GM12878 (cell line): ENCODE data around the gene ANKRD6. TPM values are rescaled to one million over a fixed set of nuclear protein-coding genes. Genes with fewer than 3 reads are reported as not detected.

Source experiments
- ATAC-seq: fragments of 200-7000 bp; cut with Tn5 transposase; 3 replicates; pipeline ENCODE4 v1.9.1; 2020; ENCODE audit warnings: mild to moderate bottlenecking, moderate library complexity
- BruUV-seq: library from RNA; stranded (reverse); fragments of 400-500 nt; replicated peaks from 2 replicates; lab custom pipeline; 2021; lab: Mats Ljungman, UMichigan
- CTCF ChIA-PET: fragments of 300-600 bp; sonication (Branson Sonifier 250); formaldehyde crosslinking; extraction: SDS; loops from one replicate; lab custom pipeline; 2021; ENCODE audit warnings: inconsistent platforms; lab: Yijun Ruan, JAX
- POLR2A ChIA-PET: fragments of 350-600 bp; formaldehyde crosslinking; extraction: SDS; loops from one replicate; lab custom pipeline; 2021; ENCODE audit warnings: inconsistent platforms; lab: Charles Lee
- RAD21 ChIA-PET: fragments of 300-600 bp; sonication (Branson Sonifier 250); formaldehyde crosslinking; loops from one replicate; lab custom pipeline; 2023; ENCODE audit warnings: antibody characterized with exemption; ENCODE audit not compliant: unreplicated experiment; lab: Charles Lee
- SMC1A ChIA-PET: fragments of 300-600 bp; sonication (Branson Sonifier 250); formaldehyde crosslinking; loops from one replicate; lab custom pipeline; 2023; ENCODE audit not compliant: unreplicated experiment, uncharacterized antibody; lab: Charles Lee
- DNase-seq: peaks from one replicate; pipeline ENCODE4 v3.0.0-alpha.2; 2011; ENCODE audit warnings: low read depth, low spot score
- FAIRE-seq: peaks from 3 replicates; lab custom pipeline; 2011; peaks lifted over from hg19 to GRCh38; lab: Jason Lieb, UNC
- H2AFZ ChIP-seq: 2 replicates; pipeline ENCODE4 v1.6.0; 2011; ENCODE audit warnings: low read depth, low read length, control low read depth; ENCODE audit not compliant: control insufficient read depth
- H3K27ac ChIP-seq: 2 replicates; pipeline ENCODE4 v1.5.1; 2011; ENCODE audit warnings: control low read depth; ENCODE audit not compliant: control insufficient read depth, insufficient read depth
- H3K27me3 ChIP-seq, 2 experiments: replicated peaks in 1 of 2; 2 replicates each; pipeline versions ENCODE4 v1.6.0 to v1.6.1; 2011; ENCODE audit warnings: low read length in 1 of 2; ENCODE audit not compliant: control insufficient read depth in 2 of 2, insufficient read depth in 2 of 2
- H3K36me3 ChIP-seq, 2 experiments: 2 replicates each; pipeline ENCODE4 v1.5.1; 2011; ENCODE audit warnings: low read length in 1 of 2; ENCODE audit not compliant: control insufficient read depth in 2 of 2, insufficient read depth in 2 of 2
- H3K4me1 ChIP-seq: 2 replicates; pipeline ENCODE4 v1.6.1; 2011; ENCODE audit warnings: mild to moderate bottlenecking, low read length, moderate library complexity, mixed read lengths; ENCODE audit not compliant: control insufficient read depth, insufficient read depth
- H3K4me2 ChIP-seq: 2 replicates; pipeline ENCODE4 v1.6.0; 2011; ENCODE audit warnings: control low read depth; ENCODE audit not compliant: control insufficient read depth, insufficient read depth
- H3K4me3 ChIP-seq: fragments of 200-600 bp; sonication (generic); 2 replicates; pipeline ENCODE4 v1.5.1; 2016
- H3K79me2 ChIP-seq: 2 replicates; pipeline ENCODE4 v1.6.0; 2011; ENCODE audit warnings: low read length; ENCODE audit not compliant: control insufficient read depth, insufficient read depth
- H3K9ac ChIP-seq: 2 replicates; pipeline ENCODE4 v1.8.0; 2011; ENCODE audit warnings: low read length, control low read depth, mixed read lengths; ENCODE audit not compliant: control insufficient read depth, insufficient read depth
- H3K9me3 ChIP-seq: replicated peaks from 3 replicates; pipeline ENCODE4 v1.5.1; 2011; ENCODE audit warnings: mild to moderate bottlenecking, low read length; ENCODE audit not compliant: control insufficient read depth, insufficient read depth
- H4K20me1 ChIP-seq: 2 replicates; pipeline ENCODE4 v1.6.0; 2011; ENCODE audit not compliant: control insufficient read depth, insufficient read depth
- ASH2L ChIP-seq: fragments of 300-600, 200-600 bp; sonication (generic); IDR thresholded peaks from 2 replicates; pipeline ENCODE4 v1.6.1; 2017; ENCODE audit warnings: low read depth, mild to moderate bottlenecking, borderline replicate concordance
- ETV6 ChIP-seq, 2 experiments: fragments of 450-650 bp in 1 of 2; IDR thresholded peaks in 1 of 2; conservative IDR thresholded peaks in 1 of 2; 2 replicates each; pipeline ENCODE4 v1.6.1; 2014; ENCODE audit warnings: antibody characterized with exemption in 1 of 2, borderline replicate concordance in 1 of 2, low read depth in 1 of 2, mild to moderate bottlenecking in 1 of 2, moderate library complexity in 1 of 2
- FOXM1 ChIP-seq: IDR thresholded peaks from 2 replicates; pipeline ENCODE4 v1.6.1; 2012; ENCODE audit warnings: low read depth, mild to moderate bottlenecking, inconsistent platforms, low read length, moderate library complexity
- GATAD2B ChIP-seq: fragments of 450-650 bp; conservative IDR thresholded peaks from 2 replicates; pipeline ENCODE4 v1.6.1; 2017; ENCODE audit warnings: low read depth, mild to moderate bottlenecking, moderate library complexity
- IKZF2 ChIP-seq, 2 experiments: fragments of 450-650 bp; IDR thresholded peaks; 2 replicates each; pipeline ENCODE4 v1.6.1; 2017; ENCODE audit warnings: mild to moderate bottlenecking in 2 of 2, moderate library complexity in 2 of 2
- KLF5 ChIP-seq: fragments of 450-650 bp; IDR thresholded peaks from 2 replicates; pipeline ENCODE4 v1.6.1; 2014; ENCODE audit warnings: mild to moderate bottlenecking; ENCODE audit not compliant: partially characterized antibody
- MXI1 ChIP-seq: fragments of 150-350 bp; IDR thresholded peaks from 2 replicates; pipeline ENCODE4 v1.6.1; 2011; ENCODE audit warnings: low read depth, mild to moderate bottlenecking, inconsistent platforms, low read length, improper control_type of control experiment
- NFYA ChIP-seq: IDR thresholded peaks from 2 replicates; pipeline ENCODE4 v1.6.1; 2011; ENCODE audit warnings: low read depth, mild to moderate bottlenecking, low read length, improper control_type of control experiment, borderline replicate concordance
- NFYB ChIP-seq: IDR thresholded peaks from 2 replicates; pipeline ENCODE4 v1.6.1; 2011; ENCODE audit warnings: low read depth, mild to moderate bottlenecking, low read length, improper control_type of control experiment, moderate library complexity; ENCODE audit not compliant: insufficient read depth
- POLR2AphosphoS5 ChIP-seq: IDR thresholded peaks from 2 replicates; pipeline ENCODE4 v1.6.1; 2011; ENCODE audit warnings: mild to moderate bottlenecking, low read length, inconsistent platforms
- REST ChIP-seq: IDR thresholded peaks from 2 replicates; pipeline ENCODE4 v1.6.1; 2012; ENCODE audit warnings: mild to moderate bottlenecking, low read depth, low read length
- SIN3A ChIP-seq: IDR thresholded peaks from 2 replicates; pipeline ENCODE4 v1.6.1; 2012; ENCODE audit warnings: low read depth, low read length, improper control_type of control experiment
- SMAD5 ChIP-seq: IDR thresholded peaks from 2 replicates; pipeline ENCODE4 v1.6.1; 2016; ENCODE audit warnings: antibody characterized with exemption, low read depth
- SMARCA5 ChIP-seq: fragments of 450-650 bp; IDR thresholded peaks from 2 replicates; pipeline ENCODE4 v1.6.1; 2017; ENCODE audit warnings: mild to moderate bottlenecking
- STAT1 ChIP-seq: fragments of 450-650 bp; conservative IDR thresholded peaks from 2 replicates; pipeline ENCODE4 v1.6.1; 2014; ENCODE audit warnings: antibody characterized with exemption, mild to moderate bottlenecking
- TBL1XR1 ChIP-seq: IDR thresholded peaks from 2 replicates; pipeline ENCODE4 v1.6.1; 2012; ENCODE audit warnings: low read depth, low read length, improper control_type of control experiment
- USF1 ChIP-seq: IDR thresholded peaks from 2 replicates; pipeline ENCODE4 v1.6.1; 2011; ENCODE audit warnings: borderline replicate concordance, low read depth, mild to moderate bottlenecking, moderate library complexity, mixed read lengths, low read length; ENCODE audit not compliant: insufficient read depth; ENCODE audit errors: extremely low read length
- ZBTB11 ChIP-seq: fragments of 450-650 bp; formaldehyde crosslinking; IDR thresholded peaks from 2 replicates; pipeline ENCODE4 v1.5.0; 2022; ENCODE audit warnings: mild to moderate bottlenecking, missing genetic modification characterization
- WGBS: methylation state at CpG from one replicate; pipeline ENCODE4 v1.1.6; 2016; ENCODE audit warnings: low lambda C conversion rate; ENCODE audit not compliant: insufficient replicate concordance, insufficient coverage; ENCODE audit errors: missing lambda C conversion rate; 5-methylcytosine and 5-hydroxymethylcytosine counted together
- in situ Hi-C: fragments of 300-500 bp; cut with MboI; formaldehyde crosslinking; loops from 9 replicates; pipeline ENCODE4 v1.14.3; 2018; ENCODE audit warnings: mixed read lengths
- intact Hi-C: fragments of 100-400 bp; cut with micrococcal nuclease; formaldehyde crosslinking; loops from one replicate; pipeline ENCODE4 v1.14.2; 2022; ENCODE audit not compliant: unreplicated experiment
- polyA plus RNA-seq, 11 experiments: library from polyadenylated mRNA; depleted of rRNA in 4 of 11; unstranded in 6 of 11; stranded (reverse) in 5 of 11; fragments of >200 nt; fragmentation: Nextera tagmentation in 4 of 11; fragmentation: Illumina TruSeq in 1 of 11; extraction: Ambion mirVana in 4 of 11; extraction: Trizol in 1 of 11; gene quantifications; 1 replicate in 1 of 11; 2 replicates in 10 of 11; pipeline versions ENCODE4 v1.2.1 to v1.2.3, GENCODE V29; 2011 to 2016; ENCODE audit warnings: inconsistent platforms in 2 of 11, missing spikeins in 2 of 11, low read depth in 1 of 11
- total RNA-seq, 4 experiments: library from RNA; depleted of rRNA in 3 of 4; stranded (reverse); fragments of >200 nt in 3 of 4; fragmentation: Illumina TruSeq in 1 of 4; extraction: Trizol in 1 of 4; gene quantifications; 2 replicates each; pipeline versions ENCODE4 v1.2.1 to v1.2.3, GENCODE V29; 2013 to 2021

Gene ANKRD6
- total and polyA plus RNA-seq, 10 of the 15 experiments (the other 5 are each of a cell fraction or from before 2014, with no cell fraction given): 0.03 to 0.90 (median 0.38) TPM

- no peak for FAIRE-seq
- CTCF ChIA-PET: interaction anchor here (1.3 kb wide), 1 partner anchor 14 kb away, joined by 3 read pairs; no protein-coding TSS in a partner anchor
- intact Hi-C loops: no loop called here
These were observed 121.2 kb downstream of the ANKRD6 start for GRCh38 chr6:89554106-89554505.

More at GRCh38 chr6:89554106-89554505, 121.2 kb downstream of the ANKRD6 start:
- ChIA-PET POLR2A (no interaction called here), RAD21 (no interaction called here), SMC1A (interaction anchor here (0.6 kb wide), 1 partner anchor 18 kb away, joined by 3 read pairs; no protein-coding TSS in a partner anchor)
- no TSS peak for BruUV-seq
- Histone ChIP-seq H3K36me3 (no peaks in the 10 kb centered on the region), H3K9me3 (no peaks in the 10 kb centered on the region), H3K4me3 (no peak overlapping the region), H2AFZ (no peak overlapping the region), H3K4me2 (no peak overlapping the region), H3K27ac (no peak overlapping the region), H3K27me3 (peaks cover 0 to 2% of the 10 kb centered on the region in 2 experiments; a peak in 2 of 4 replicates), H3K79me2 (no peaks in the 10 kb centered on the region), H3K9ac (no peak overlapping the region), H3K4me1 (no peaks in the 10 kb centered on the region), H4K20me1 (no peaks in the 10 kb centered on the region; the same call in 1 of the 2 replicates)
- 48% methylated on average over 5 of the region's 5 CpGs for WGBS
- in situ Hi-C loops: no loop called here
- ATAC-seq (no peak), DNase-seq (no peak)
- TF ChIP-seq USF1 (no peak), MXI1 (no peak), ZBTB11 (no peak), GATAD2B (no peak), STAT1 (no peak), ASH2L (no peak), SMARCA5 (no peak), FOXM1 (no peak), REST (no peak), NFYB (no peak), KLF5 (no peak), ETV6 (conservative IDR thresholded peaks at IDR 0.05 in 1 of 2, IDR thresholded peaks at IDR 0.05 in 1 of 2; ENCODE audit: borderline replicate concordance in 1 of 2, low read depth in 1 of 2) (no peak), POLR2AphosphoS5 (no peak), SIN3A (no peak), SMAD5 (no peak), NFYA (no peak), TBL1XR1 (no peak), IKZF2 (IDR thresholded peaks at IDR 0.05) (no peak)
